Activated naive CD8-positive, alpha-beta T cell treated with anti-CD3 and anti-CD28 coated beads for 36 hours (primary cell): Measurements from ENCODE around the gene CSRP1. TPM values are rescaled to one million over a fixed set of nuclear protein-coding genes. Genes with fewer than 3 reads are reported as not detected.
"Not testable (repeated sequence)": the region's sequence is repeated elsewhere in the genome, so short reads cannot be mapped to it uniquely, and the experiment has no call there.

ENCODE experiments used
- DNase-seq: peaks from one replicate; pipeline ENCODE4 v3.0.0; 2021
- H3K27ac Mint-ChIP-seq: one replicate; pipeline ENCODE4 v1.8.0; 2022; ENCODE audit warnings: mild to moderate bottlenecking, moderate library complexity, mixed read lengths
- H3K27me3 Mint-ChIP-seq: one replicate; pipeline ENCODE4 v1.8.0; 2022; ENCODE audit warnings: mild to moderate bottlenecking, mixed read lengths
- H3K36me3 Mint-ChIP-seq: one replicate; pipeline ENCODE4 v1.8.0; 2021; ENCODE audit warnings: mild to moderate bottlenecking, mixed read lengths
- H3K4me1 Mint-ChIP-seq: one replicate; pipeline ENCODE4 v1.8.0; 2021; ENCODE audit warnings: mixed read lengths
- H3K4me3 Mint-ChIP-seq: one replicate; pipeline ENCODE4 v1.8.0; 2022; ENCODE audit warnings: mild to moderate bottlenecking, moderate library complexity, mixed read lengths
- H3K9me3 Mint-ChIP-seq: one replicate; pipeline ENCODE4 v1.8.0; 2022; ENCODE audit warnings: mixed read lengths
- total RNA-seq, 2 experiments: library from RNA; stranded (reverse); gene quantifications; one replicate each; pipeline ENCODE4 v1.2.3, GENCODE V29; 2021

The CSRP1 gene
- total RNA-seq, 2 experiments from 2014 or later = 57.0 to 59.1 TPM

- H3K27ac Mint-ChIP-seq = no peak overlapping the region
- no peaks in the 10 kb centered on the region for H3K36me3 Mint-ChIP-seq
- H3K9me3 Mint-ChIP-seq = no peaks in the 10 kb centered on the region
- peaks cover 32% of the 10 kb centered on the region for H3K27me3 Mint-ChIP-seq
- DNase-seq = no peak
- peaks cover 13% of the 10 kb centered on the region for H3K4me1 Mint-ChIP-seq
- no peak overlapping the region for H3K4me3 Mint-ChIP-seq
Measured at GRCh38 chr1:201483373-201483949, 23.5 kb downstream of the CSRP1 start.

- no peak overlapping the region for H3K27ac Mint-ChIP-seq
Measured at GRCh38 chr1:201482755-201483154, 24.2 kb downstream of the CSRP1 start.

DNA sequence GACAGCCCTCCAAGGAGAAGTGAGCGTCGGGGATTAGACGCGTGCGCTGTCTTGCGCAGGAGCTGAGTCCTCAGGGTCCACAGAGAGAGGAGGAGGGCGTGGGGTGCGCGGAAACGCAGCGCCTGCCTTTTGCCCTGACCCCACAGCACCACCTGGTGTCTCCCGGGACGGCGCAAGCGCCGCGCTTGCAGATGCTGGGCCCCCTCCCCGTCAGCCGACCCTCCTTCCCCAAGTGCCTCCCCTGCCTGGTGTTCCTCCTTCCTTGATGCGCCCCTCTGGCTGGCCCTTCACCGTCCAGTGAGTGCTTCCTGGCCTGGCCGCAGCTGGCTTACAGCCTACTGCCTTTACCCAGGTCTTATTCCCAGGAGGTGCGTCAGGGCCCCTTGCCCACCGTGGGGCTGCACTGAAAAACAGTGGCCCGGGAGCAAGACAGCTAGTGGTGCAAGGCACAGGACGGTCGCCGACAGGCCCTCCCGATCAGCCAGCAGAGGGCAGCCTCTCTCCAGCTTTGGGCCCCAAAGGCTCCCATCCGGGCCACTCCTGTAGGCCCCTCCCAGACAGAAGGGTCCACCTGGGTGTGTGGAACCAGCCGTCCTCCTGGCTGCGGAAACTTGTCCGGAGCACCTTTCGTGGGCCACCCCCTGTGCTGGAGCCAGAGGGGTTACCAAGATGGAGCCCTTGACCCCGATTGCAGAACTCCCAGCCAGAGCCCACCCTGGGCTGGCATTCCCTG lies 25.0 kb downstream of the CSRP1 start:
- Mint-ChIP-seq H3K36me3 (no peaks in the 10 kb centered on the region), H3K27ac (no peak overlapping the region), H3K9me3 (no peaks in the 10 kb centered on the region), H3K4me3 (peak overlapping the region; percentile 34), H3K4me1 (peaks cover 13% of the 10 kb centered on the region), H3K27me3 (peaks cover 45% of the 10 kb centered on the region)
- DNase-seq = peak; percentile 75

More at GRCh38 chr1:201482755-201483154, 24.2 kb downstream of the CSRP1 start:
- H3K27me3 Mint-ChIP-seq = peaks cover 37% of the 10 kb centered on the region
- no peaks in the 10 kb centered on the region for H3K36me3 Mint-ChIP-seq
- peaks cover 13% of the 10 kb centered on the region for H3K4me1 Mint-ChIP-seq
- no peak overlapping the region for H3K4me3 Mint-ChIP-seq
- DNase-seq = no peak
- no peaks in the 10 kb centered on the region for H3K9me3 Mint-ChIP-seq

DNA sequence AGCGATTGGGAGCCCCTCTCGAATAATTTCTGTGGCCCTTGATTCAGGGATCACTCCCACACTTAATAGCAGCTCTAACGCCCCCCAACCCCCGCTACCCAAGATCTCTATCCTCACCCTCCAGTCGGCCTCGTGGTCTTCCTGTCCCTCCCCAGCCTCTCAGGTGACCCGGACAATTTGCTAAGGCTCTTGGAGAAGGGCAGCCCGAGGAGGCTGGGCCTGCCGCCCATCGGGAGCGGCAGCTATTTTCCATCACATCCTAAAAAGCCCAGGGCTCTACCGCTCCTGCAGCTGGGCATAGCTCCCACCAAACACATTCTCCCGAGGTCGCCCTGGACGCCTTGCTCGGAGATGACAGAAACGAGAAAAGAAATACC lies 25.9 kb downstream of the CSRP1 start:
- DNase-seq = no peak
- Mint-ChIP-seq H3K27ac (no peak overlapping the region), H3K4me3 (peak overlapping the region; percentile 48), H3K9me3 (no peaks in the 10 kb centered on the region), H3K36me3 (no peaks in the 10 kb centered on the region), H3K4me1 (peaks cover 13% of the 10 kb centered on the region), H3K27me3 (peaks cover 45% of the 10 kb centered on the region)

GRCh38 chr1:201480231-201481003 lies 26.5 kb downstream of the CSRP1 start:
- Mint-ChIP-seq H3K9me3 (no peaks in the 10 kb centered on the region), H3K27ac (no peak overlapping the region), H3K4me1 (peaks cover 13% of the 10 kb centered on the region), H3K4me3 (peak overlapping the region; percentile 57), H3K36me3 (no peaks in the 10 kb centered on the region), H3K27me3 (peaks cover 45% of the 10 kb centered on the region)
- DNase-seq = peak; percentile 64

DNA sequence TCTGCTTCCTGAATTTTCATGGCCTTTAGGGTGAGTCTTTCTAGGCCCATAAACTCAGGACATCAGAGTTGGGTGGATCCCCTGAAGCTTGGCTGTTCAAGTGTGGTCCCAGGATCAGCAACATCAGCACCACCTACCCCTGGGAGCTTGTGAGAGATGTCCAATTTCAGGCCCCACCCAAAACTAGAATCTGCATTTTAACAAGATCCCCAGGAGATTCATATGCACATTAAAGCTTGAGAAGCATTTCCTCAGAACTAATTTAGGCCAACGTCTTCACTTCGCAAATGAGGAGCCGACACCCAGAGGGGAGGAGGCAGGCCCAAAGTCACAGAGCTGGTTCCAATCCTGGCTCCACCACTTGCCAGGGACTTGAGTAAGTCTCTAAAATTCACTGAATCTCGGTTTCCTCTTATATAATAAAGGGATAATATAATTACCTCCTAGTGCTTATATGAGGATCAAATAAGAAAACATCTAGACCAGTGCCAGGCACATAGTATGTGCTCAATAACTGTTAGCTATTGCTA lies 27.7 kb downstream of the CSRP1 start:
- H3K27ac Mint-ChIP-seq = no peak overlapping the region
- H3K36me3 Mint-ChIP-seq = no peaks in the 10 kb centered on the region
- H3K4me1 Mint-ChIP-seq = peaks cover 13% of the 10 kb centered on the region
- no peak for DNase-seq
- H3K4me3 Mint-ChIP-seq = no peak overlapping the region
- no peaks in the 10 kb centered on the region for H3K9me3 Mint-ChIP-seq
- H3K27me3 Mint-ChIP-seq = peaks cover 46% of the 10 kb centered on the region

- not testable (repeated sequence) for H3K4me3 Mint-ChIP-seq, H3K9me3 Mint-ChIP-seq, H3K27ac Mint-ChIP-seq, H3K36me3 Mint-ChIP-seq, DNase-seq
- Mint-ChIP-seq H3K27me3 (peaks cover 52% of the 10 kb centered on the region), H3K4me1 (peaks cover 13% of the 10 kb centered on the region)
Measured at GRCh38 chr1:201478666-201479065, 28.3 kb downstream of the CSRP1 start.

GRCh38 chr1:201476670-201477344 lies 30.1 kb downstream of the CSRP1 start:
- no peak for DNase-seq
- H3K4me3 Mint-ChIP-seq = no peak overlapping the region
- no peak overlapping the region for H3K27ac Mint-ChIP-seq
- H3K36me3 Mint-ChIP-seq = no peaks in the 10 kb centered on the region
- H3K4me1 Mint-ChIP-seq = peaks cover 8% of the 10 kb centered on the region
- H3K27me3 Mint-ChIP-seq = peaks cover 64% of the 10 kb centered on the region
- no peaks in the 10 kb centered on the region for H3K9me3 Mint-ChIP-seq

GRCh38 chr1:201475915-201476669 lies 30.8 kb downstream of the CSRP1 start:
- Mint-ChIP-seq H3K9me3 (no peaks in the 10 kb centered on the region), H3K27ac (no peak overlapping the region), H3K4me1 (peaks cover 4% of the 10 kb centered on the region)

DNA sequence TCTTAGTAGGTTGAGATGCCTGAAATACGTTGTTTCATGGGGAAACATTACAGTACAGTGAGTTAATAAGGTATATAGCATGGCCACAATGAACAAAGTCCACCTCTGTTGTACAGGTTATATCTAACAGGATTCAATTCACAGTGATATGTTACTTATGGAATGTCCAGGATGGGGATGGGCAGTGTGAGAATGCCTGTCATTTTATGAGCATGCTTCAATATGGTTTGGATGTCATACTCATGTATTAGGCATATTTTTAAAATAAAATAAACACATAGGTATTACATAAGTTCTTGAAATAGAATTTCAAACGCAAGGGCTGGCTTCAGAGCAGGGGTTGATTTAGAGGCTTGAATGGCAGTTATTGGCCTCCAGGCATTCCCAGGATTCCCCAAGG lies 31.8 kb downstream of the CSRP1 start:
- Mint-ChIP-seq H3K4me1 (no peaks in the 10 kb centered on the region), H3K9me3 (no peaks in the 10 kb centered on the region), H3K27ac (no peak overlapping the region), H3K36me3 (no peaks in the 10 kb centered on the region), H3K27me3 (peaks cover 64% of the 10 kb centered on the region), H3K4me3 (no peak overlapping the region)
- no peak for DNase-seq

More at GRCh38 chr1:201475915-201476669, 30.8 kb downstream of the CSRP1 start:
- no peak overlapping the region for H3K4me3 Mint-ChIP-seq
- H3K27me3 Mint-ChIP-seq = peaks cover 64% of the 10 kb centered on the region
- H3K36me3 Mint-ChIP-seq = no peaks in the 10 kb centered on the region
- DNase-seq = no peak

DNA sequence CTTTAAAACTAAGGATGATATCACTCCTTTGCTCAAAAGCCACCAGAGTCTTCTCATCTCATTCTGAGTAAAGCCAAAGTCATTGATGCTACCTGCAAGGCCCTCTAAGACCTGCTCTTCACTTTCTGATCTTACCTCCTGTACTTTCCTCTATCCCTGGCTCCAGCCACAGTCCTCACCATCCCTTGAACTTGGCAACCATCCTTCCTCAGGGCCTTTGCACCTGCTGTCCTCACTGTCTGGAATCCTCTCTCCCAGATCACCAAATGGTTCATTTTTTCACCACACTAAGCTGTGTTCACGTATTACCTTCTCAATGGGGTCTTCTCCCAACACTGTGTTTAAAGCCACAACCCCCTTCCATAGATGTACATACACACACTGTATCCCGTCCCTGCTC lies 33.6 kb downstream of the CSRP1 start:
- Mint-ChIP-seq H3K9me3 (no peaks in the 10 kb centered on the region), H3K4me3 (no peak overlapping the region), H3K4me1 (peaks cover 4% of the 10 kb centered on the region), H3K27ac (no peak overlapping the region), H3K27me3 (peaks cover 62% of the 10 kb centered on the region), H3K36me3 (no peaks in the 10 kb centered on the region)
- DNase-seq = no peak

DNA sequence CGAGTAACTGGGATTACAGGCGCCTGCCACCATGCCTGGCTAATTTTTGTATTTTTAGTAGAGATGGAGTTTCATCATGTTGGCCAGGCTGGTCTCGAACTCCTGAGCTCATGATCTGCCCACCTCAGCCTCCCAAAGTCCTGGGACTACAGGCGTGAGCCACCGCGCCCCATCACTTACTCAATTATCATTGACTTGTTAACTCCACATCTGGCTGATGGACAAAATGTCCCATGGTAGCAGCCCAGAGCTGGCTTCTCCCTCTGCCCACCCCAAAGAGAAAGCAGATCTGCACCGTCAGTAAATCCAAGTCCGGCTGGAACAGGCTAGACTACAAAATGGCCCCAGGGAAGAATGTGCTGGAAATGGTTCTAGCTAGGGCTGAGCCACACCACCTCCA lies 34.6 kb downstream of the CSRP1 start:
- not testable (repeated sequence) for H3K9me3 Mint-ChIP-seq, H3K36me3 Mint-ChIP-seq, H3K4me3 Mint-ChIP-seq, DNase-seq, H3K27ac Mint-ChIP-seq, H3K4me1 Mint-ChIP-seq
- peaks cover 64% of the 10 kb centered on the region for H3K27me3 Mint-ChIP-seq

- H3K27me3 Mint-ChIP-seq = peaks cover 61% of the 10 kb centered on the region
- H3K36me3 Mint-ChIP-seq = no peaks in the 10 kb centered on the region
- no peaks in the 10 kb centered on the region for H3K9me3 Mint-ChIP-seq
- H3K4me3 Mint-ChIP-seq = no peak overlapping the region
- DNase-seq = no peak
- no peak overlapping the region for H3K27ac Mint-ChIP-seq
- peaks cover 4% of the 10 kb centered on the region for H3K4me1 Mint-ChIP-seq
Measured at GRCh38 chr1:201471772-201472171, 35.2 kb downstream of the CSRP1 start.

GRCh38 chr1:201470581-201470980 lies 36.3 kb downstream of the CSRP1 start:
- Mint-ChIP-seq H3K9me3 (no peaks in the 10 kb centered on the region), H3K4me1 (peaks cover 4% of the 10 kb centered on the region), H3K36me3 (no peaks in the 10 kb centered on the region), H3K27ac (no peak overlapping the region), H3K4me3 (no peak overlapping the region), H3K27me3 (peaks cover 65% of the 10 kb centered on the region)
- DNase-seq = no peak
